HG02840 (cell line): ENCODE results near the gene SIPA1L3.

Experiments
- ATAC-seq: cut with Tn5 transposase; IDR thresholded peaks from one replicate; pipeline ENCODE4 v1.9.1; 2021; ENCODE audit warnings: mild to moderate bottlenecking, moderate library complexity, moderate number of reproducible peaks; ENCODE audit not compliant: unreplicated experiment, low FRiP score

The SIPA1L3 gene

GRCh38 chr19:38134540-38135149 lies 227.6 kb downstream of the SIPA1L3 start:
- ATAC-seq, result no peak

DNA sequence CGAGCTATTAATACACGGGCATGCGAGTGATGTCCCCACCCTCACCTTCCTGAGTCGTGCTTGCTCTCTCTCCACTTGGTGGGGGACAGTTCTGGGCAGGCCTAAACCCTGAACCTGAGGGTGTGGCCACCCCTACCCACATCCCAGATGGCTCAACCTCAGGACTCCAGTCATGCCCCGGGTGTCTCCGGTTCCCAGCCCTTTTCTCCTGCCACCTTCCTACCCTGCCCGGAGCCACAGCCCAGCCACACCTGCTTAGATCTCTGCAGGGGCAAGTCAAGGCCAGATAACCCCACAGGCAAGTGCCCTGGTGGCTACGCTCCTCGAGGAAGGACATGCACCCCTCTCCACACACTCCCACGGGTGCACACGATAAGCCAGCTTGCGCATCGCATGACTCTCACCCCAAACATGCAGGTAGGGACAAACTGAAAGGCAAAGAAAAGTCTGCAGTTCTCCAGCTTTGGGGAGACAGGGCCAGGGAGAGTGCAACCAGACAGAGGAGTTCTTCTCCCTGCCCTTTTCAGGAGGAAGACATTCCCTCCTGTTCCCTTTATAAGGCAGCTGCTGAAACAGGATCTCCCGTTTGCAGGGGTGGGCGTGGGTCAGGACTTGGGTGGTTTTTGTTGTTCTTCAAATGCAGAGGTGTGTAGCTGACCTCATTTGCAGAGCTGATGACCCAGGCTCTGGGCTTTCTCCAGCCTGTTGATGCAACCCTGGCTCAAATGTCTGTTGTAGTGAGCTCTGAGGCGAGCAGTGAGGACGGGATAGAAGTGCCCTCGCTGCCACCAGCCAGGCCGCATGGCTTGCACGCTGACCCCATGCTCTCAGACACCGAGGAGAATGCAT lies 228.4 kb downstream of the SIPA1L3 start:
- no peak for ATAC-seq

GRCh38 chr19:38139122-38139521 lies 232.1 kb downstream of the SIPA1L3 start:
- no peak for ATAC-seq

DNA sequence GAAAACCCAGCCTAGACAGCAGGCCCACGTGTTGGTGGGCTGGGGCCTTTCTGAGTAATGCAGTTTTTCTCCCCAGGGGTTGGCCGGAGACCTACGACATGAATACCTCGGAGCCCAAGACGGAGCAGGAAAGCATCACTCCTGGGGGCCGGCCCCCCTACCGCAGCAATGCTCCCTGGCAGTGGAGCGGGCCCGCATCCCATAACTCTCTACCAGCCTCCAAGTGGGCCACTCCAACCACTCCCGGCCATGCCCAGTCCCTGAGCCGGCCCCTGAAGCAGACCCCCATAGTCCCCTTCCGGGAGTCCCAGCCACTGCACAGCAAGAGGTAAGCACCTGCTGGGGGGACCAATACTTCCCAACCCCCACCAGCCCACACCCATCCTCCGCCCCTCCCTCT lies 234.1 kb downstream of the SIPA1L3 start:
- ATAC-seq, result no peak

DNA sequence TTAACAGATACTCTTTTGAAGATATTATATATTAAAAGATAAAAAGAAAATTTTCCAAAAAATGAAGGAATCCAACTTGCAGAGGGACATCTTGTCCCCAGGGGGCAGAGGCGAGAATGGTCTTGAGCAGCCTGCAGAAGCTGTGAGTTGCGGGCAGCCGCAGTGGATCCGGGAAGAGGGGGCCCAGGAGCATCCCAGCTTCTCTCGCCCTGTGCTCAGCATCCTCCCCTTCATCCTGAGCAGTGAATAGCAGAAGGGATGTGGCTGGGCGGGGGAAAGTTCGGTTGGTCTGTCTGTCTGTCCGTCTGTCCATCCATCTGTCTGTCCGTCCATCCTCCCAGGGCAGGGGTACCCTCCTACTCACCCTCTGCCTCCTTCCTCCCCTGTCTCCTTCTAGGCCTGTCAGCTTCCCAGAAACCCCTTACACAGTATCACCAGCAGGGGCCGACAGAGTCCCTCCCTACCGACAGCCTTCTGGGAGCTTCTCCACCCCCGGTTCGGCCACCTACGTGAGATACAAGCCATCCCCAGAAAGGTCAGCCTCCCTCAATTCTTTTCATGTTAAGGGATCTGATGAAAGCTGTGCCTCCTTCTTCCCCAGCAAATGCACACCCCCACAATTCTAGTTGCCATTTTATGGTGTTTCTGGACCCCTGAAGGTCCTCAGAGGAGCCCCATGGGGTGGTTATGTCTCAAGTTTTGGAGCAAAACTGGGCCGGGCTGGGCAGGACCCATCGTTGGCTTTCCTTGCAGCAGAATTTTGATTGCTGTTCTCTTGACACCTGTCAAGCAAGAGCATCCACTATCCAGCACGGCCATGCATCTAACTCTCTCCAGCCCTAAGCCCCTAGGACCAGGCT lies 235.4 kb downstream of the SIPA1L3 start:
- no peak for ATAC-seq

DNA sequence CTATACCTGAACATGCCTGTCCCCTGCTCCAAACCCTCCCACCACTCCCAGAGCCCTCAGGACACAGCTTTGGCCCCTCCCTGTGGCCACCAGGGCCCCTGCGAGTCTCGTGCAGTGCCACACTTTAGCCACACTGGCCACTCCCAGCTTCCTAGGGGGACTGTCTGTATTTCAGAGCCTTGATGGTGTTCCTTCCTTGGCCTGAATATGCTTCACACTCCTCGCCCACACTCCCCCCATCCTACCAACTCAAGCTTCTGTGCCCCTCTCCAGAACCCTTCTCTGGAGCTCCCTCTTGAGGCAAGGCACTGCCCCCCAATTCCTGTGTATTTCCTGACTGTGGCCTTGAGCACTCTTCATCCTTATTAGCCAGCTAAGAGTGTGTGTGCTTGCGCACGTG lies 236.8 kb downstream of the SIPA1L3 start:
- ATAC-seq, result no peak

DNA sequence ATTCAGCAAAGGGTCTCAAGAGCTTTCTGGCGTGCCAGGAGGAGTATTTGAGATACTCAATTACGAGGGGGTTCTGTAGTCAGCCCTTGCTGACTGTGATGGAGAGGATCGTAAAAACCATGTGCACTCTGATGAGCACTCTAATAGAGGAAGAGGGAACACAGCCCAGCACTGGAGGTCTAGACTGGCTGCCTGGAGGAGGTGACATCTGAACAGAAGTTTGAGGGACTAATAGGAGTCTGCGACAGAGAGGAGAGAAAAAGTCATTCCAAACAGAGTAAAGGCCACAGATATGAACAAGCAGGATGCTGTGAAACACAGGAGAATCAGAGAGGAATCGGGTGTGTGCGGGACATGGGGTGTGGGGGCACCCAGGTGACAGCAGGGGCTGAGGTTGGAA lies 237.7 kb downstream of the SIPA1L3 start:
- no peak for ATAC-seq

GRCh38 chr19:38145623-38146022 lies 238.6 kb downstream of the SIPA1L3 start:
- no peak for ATAC-seq

DNA sequence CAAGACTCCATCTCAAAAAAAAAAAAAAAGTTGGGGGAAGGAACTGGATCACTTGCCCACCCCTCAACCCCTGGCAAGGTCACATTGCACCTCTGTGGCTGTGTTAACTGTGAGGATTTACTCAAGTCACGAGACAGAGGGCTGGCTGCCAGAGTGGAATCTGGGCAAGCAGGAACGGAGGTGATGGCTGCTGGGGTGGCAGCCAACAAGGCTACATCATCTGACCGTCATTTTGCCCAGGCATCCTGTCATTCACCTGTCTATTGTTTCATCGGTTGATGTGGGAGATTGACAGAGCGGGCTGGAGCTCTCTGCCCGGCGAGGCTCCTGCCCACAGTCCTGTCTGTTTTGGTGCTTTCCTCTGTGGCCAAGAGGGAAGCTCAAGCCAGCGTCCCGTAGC lies 241.3 kb downstream of the SIPA1L3 start:
- no peak for ATAC-seq

DNA sequence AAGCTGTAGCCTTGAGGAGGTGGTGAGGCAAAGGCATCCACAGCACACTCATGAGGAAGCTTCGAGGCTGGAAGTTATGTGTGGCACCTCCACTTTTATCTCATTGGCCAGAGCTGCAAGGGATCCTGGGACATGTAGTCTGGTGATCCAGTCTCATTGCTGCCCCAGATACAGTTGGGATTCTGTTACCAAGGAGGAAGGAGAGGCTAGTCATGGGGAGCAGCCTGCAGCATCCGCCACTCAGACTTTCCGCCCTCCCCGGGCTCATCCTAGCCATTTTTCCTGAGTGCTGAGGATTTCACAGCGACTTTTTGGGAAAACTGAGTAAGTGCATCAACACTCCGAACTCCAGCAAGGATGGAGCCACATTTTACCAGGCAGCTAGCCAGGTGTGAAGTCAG lies 242.7 kb downstream of the SIPA1L3 start:
- no peak for ATAC-seq

DNA sequence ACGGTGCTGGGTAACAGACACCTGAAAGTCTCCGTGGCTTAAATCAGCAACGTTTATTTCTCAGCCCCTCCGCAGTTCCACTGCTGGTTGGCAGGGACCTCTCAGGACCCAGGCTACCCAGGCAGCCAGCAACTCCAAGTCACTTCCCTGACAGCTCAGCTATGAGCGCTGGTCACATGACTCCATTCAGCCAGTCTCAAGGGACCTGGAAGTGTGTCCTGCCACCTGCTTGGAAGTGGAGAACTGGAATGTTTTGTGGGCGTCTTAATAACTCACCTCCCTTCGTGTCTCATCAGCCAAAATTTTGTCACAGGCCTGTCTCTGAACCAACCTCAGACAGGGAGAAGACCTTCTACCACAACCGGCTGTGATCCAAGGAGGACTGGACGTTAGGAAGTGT lies 244.2 kb downstream of the SIPA1L3 start:
- ATAC-seq, result no peak

GRCh38 chr19:38152461-38153379 lies 245.7 kb downstream of the SIPA1L3 start:
- ATAC-seq, result no peak

DNA sequence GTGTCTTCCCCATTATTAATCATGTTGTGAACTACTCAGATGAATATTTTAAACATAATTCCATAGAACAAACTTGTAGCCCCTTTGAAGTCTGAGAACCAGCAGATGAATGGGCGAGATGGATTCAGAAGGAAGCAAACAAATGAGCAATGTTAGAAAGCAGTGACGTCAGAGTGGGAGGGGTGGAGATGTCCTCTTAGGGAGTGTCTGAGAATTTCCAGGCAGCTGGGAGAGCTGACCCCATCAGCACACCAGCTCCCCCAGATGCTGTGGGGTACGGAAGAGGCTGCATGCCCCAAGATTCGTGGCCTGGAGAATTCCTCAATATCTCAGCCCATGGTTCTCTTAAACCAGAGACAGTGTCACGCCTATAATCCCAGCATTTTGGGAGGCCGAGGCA lies 248.4 kb downstream of the SIPA1L3 start:
- ATAC-seq, result no peak

GRCh38 chr19:38158730-38159129 lies 251.7 kb downstream of the SIPA1L3 start:
- no peak for ATAC-seq

DNA sequence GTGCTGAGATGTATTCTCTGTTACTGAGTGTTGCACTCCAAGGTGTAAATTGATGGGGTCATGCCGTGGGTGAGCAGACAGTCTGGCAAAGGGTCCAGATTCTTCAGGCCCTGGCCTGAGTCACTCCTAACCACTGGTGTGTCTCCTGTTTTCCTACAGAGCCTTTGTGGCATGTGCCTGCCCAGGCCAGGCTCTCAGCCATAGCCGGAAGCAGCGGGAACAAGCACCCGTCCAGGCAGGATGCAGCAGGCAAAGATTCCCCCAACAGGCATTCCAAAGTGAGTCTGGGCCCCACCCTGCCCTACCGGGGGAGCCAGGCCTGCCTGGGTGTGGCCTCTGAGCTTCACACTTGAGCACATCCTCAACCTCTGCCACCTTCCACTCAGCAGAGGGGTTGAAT lies 255.1 kb downstream of the SIPA1L3 start:
- ATAC-seq, result no peak

DNA sequence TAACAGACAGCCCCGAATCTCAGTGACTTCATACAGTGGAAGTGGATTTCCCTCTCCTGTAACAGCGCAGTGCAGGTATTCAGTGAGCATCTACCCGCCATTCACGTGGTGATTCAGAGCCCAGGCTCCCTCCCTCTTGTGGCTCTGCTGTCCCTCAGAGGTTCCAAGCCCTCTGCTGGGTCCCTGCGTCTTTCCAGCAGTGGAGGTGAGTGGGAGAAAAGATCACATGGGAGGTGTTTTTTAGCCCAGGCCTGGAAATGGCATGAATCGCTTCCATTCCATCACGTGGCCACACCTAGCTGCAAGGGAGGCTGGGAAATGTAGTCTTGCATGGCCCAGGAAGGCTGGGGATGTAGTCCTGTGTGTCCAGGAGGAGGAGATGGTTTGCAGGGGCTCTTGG lies 255.6 kb downstream of the SIPA1L3 start:
- no peak for ATAC-seq

- ATAC-seq, result no peak
Measured at GRCh38 chr19:38163419-38164290, 256.6 kb downstream of the SIPA1L3 start.

DNA sequence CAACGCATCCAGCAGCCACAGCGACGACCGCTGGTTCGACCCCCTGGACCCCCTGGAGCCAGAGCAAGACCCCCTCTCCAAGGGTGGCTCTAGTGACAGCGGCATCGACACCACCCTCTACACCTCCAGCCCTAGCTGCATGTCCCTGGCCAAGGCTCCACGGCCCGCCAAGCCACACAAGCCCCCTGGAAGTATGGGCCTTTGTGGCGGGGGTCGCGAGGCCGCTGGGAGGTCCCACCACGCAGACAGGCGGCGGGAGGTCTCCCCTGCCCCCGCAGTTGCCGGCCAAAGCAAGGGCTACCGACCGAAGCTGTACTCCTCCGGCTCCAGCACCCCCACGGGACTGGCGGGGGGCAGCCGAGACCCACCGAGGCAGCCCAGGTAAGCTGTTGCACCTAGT lies 257.5 kb downstream of the SIPA1L3 start:
- no peak for ATAC-seq

- ATAC-seq, result no peak
Measured at GRCh38 chr19:38165335-38165734, 258.3 kb downstream of the SIPA1L3 start.
